Stimulated activated naive CD8-positive, alpha-beta T cell treated with anti-CD3 and anti-CD28 coated beads, Interleukin-15, Interleukin-2, amounts not matched to agents 100 ng/mL and 50 ng/mL, for 24 hours (primary cell): ENCODE measurements around the gene OR5B12.

ENCODE experiments used
- H3K27ac Mint-ChIP-seq: one replicate; pipeline ENCODE4 v1.8.0; 2021; ENCODE audit warnings: mild to moderate bottlenecking, mixed read lengths
- H3K27me3 Mint-ChIP-seq: one replicate; pipeline ENCODE4 v1.8.0; 2021; ENCODE audit warnings: mixed read lengths
- H3K36me3 Mint-ChIP-seq: one replicate; pipeline ENCODE4 v1.8.0; 2021; ENCODE audit warnings: low read depth, mixed read lengths
- H3K4me1 Mint-ChIP-seq: one replicate; pipeline ENCODE4 v1.8.0; 2021; ENCODE audit warnings: low read depth, mixed read lengths
- H3K4me3 Mint-ChIP-seq: one replicate; pipeline ENCODE4 v1.8.0; 2021; ENCODE audit warnings: mild to moderate bottlenecking, mixed read lengths
- H3K9me3 Mint-ChIP-seq: one replicate; pipeline ENCODE4 v1.8.0; 2021; ENCODE audit warnings: mixed read lengths

OR5B12 gene

DNA sequence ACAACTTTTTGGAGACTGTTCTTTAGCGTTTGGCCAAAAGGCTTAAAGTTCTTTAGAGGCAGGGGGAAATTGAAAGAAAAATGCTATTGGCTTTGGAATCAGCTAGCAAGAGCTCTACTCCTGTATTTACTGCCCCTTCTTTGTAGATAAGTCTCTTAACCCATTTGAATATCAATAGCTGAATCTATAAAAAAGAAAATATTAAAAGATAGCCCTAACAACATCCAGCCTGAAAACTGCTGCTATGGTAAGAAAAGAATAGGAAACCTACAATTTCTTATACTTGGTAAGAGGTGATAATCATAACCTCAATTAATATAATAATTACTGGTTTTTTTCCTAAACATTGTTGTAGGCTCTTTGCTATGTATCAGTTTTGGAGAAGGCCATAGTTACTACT, at the start of gene OR5B12:
OR5B12 (minus strand) TSS at position 101 of the 400 bp plus-strand sequence. CDS start 2,085 bp downstream, outside the sequence.
- Mint-ChIP-seq H3K9me3 (peaks cover 16% of the 10 kb centered on the region), H3K36me3 (no peaks in the 10 kb centered on the region), H3K27me3 (peaks cover 7% of the 10 kb centered on the region), H3K4me3 (no peak within 1 kb of the TSS), H3K27ac (no peak within 1 kb of the TSS), H3K4me1 (no peaks in the 10 kb centered on the region)

DNA sequence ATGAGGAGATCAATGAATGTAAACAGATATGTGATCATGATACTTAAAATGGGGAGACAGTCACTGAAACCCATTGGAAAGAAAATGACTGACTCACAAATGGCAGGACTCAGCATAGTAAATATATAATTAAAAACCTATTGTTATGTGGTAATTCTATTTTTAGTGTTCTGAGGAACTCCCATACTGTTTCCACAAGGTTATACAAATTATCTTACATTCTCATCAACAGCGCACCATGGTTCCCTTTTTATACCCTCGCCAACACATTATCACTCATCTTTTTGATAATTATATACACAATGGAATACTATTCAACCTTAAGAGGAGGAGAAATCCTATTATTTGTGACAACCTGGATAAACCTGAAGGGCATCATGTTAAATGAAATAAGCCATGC, 48.8 kb upstream of the OR5B12 start:
- no peak overlapping the region for H3K4me3 Mint-ChIP-seq
- peaks cover 20% of the 10 kb centered on the region for H3K4me1 Mint-ChIP-seq
- peaks cover 3% of the 10 kb centered on the region for H3K36me3 Mint-ChIP-seq
- no peaks in the 10 kb centered on the region for H3K27me3 Mint-ChIP-seq
- peaks cover 4% of the 10 kb centered on the region for H3K9me3 Mint-ChIP-seq
- no peak overlapping the region for H3K27ac Mint-ChIP-seq

DNA sequence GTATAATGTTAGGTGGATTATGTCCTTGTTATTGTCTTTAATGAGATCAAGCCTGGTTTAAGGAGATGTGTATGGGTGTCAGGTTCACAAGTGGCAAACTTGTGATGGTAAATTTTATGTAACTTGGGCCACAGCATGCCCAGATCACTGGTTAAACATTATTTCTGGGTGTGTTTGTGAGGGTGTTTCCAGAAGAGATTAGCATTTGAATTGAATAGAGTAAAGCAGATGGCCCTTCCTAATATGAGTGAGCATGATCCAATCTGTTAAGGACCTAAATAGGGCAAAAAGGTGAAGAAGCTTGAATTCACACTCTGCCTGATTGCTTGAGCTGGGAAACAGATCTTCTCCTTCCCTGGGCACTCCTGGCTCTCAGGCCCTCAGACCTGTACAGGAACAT, 45.1 kb upstream of the OR5B12 start:
- Mint-ChIP-seq H3K4me1 (no peaks in the 10 kb centered on the region), H3K27ac (no peak overlapping the region), H3K9me3 (peaks cover 4% of the 10 kb centered on the region), H3K27me3 (peaks cover 3% of the 10 kb centered on the region), H3K36me3 (no peaks in the 10 kb centered on the region), H3K4me3 (no peak overlapping the region)

DNA sequence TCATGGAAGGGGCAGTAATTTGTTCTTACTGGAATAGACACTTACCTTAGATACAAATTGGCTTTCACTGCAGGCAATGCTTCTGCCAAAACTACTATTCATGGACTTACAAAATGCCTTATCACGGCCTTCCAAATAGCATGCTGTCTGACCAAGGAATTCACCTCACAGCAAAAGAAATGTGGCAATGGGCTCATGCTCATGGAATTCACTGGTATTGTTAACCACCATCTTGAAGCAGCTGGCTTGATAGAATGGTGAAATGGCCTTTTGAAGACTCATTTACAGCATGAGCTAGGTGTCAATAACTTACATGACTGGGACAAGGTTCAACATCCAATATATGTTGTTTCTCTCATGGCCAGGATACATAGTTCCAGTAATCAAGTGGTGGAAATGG, 43.9 kb upstream of the OR5B12 start:
- H3K4me3 Mint-ChIP-seq: no peak overlapping the region
- H3K4me1 Mint-ChIP-seq: no peaks in the 10 kb centered on the region
- peaks cover 4% of the 10 kb centered on the region for H3K9me3 Mint-ChIP-seq
- H3K27ac Mint-ChIP-seq: no peak overlapping the region
- H3K27me3 Mint-ChIP-seq: peaks cover 3% of the 10 kb centered on the region
- H3K36me3 Mint-ChIP-seq: no peaks in the 10 kb centered on the region

DNA sequence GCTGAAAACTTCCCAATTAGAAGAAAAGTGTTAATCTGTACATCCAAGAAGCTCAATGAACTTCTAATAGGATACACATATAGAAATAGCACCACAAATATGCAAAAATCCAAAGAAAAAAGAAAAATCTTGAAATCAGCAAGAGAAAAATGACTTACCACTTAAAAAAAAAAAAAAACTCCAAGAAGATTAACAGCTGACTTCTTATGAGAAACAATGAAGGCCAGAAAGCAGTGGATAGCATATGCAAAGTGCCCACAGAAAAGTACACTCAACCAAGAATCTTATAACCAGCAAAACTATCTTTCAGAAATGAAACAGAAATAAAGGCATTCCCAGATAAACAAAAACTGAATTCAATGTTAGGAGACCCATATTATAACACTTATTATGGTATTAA, 29.9 kb upstream of the OR5B12 start:
- H3K36me3 Mint-ChIP-seq: no peaks in the 10 kb centered on the region
- H3K27ac Mint-ChIP-seq: no peak overlapping the region
- no peak overlapping the region for H3K4me3 Mint-ChIP-seq
- H3K4me1 Mint-ChIP-seq: no peaks in the 10 kb centered on the region
- peaks cover 11% of the 10 kb centered on the region for H3K27me3 Mint-ChIP-seq
- H3K9me3 Mint-ChIP-seq: peaks cover 40% of the 10 kb centered on the region

DNA sequence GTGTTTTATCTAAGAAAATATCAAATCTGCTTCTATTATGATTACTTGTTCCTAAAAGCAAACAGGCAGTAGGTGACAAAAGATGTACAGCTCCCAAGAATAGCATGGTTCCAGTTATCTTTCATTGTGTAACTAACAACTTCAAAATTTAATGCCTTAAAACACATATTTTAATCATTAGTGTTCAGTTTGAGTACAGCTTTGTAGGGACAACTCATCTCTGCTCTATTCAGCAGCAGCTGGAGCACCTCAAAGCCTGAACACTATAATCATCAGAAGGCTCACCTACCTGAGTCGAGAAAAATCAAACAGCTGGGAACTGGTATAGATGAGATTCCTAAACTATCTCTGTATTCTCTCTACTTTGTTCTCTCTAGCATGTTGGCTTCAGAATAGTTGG, 24.3 kb upstream of the OR5B12 start:
- Mint-ChIP-seq H3K4me3 (no peak overlapping the region), H3K27ac (no peak overlapping the region), H3K27me3 (peaks cover 5% of the 10 kb centered on the region), H3K4me1 (no peaks in the 10 kb centered on the region), H3K9me3 (peaks cover 10% of the 10 kb centered on the region), H3K36me3 (no peaks in the 10 kb centered on the region)

DNA sequence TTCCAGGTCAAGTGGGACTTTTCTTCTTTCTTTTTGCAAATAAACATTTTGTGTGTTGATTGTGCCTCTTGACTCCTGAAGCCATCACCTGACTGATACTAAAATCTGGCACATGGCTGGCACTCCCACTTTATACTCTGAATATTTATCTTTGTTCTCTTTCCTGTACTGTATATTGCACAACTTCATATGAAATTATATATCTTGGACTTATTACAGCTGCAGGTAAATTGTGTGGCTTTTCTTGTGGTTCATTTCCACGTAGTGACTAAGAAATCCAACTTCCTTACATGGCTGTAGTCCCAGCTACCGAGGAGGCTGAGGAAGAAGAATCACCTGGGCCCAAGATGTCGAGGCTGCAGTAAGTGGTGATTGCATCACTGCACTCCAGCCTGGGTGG, 23.7 kb upstream of the OR5B12 start:
- H3K27me3 Mint-ChIP-seq: peaks cover 5% of the 10 kb centered on the region
- no peak overlapping the region for H3K27ac Mint-ChIP-seq
- H3K4me1 Mint-ChIP-seq: no peaks in the 10 kb centered on the region
- H3K36me3 Mint-ChIP-seq: no peaks in the 10 kb centered on the region
- H3K4me3 Mint-ChIP-seq: no peak overlapping the region
- H3K9me3 Mint-ChIP-seq: peaks cover 10% of the 10 kb centered on the region

DNA sequence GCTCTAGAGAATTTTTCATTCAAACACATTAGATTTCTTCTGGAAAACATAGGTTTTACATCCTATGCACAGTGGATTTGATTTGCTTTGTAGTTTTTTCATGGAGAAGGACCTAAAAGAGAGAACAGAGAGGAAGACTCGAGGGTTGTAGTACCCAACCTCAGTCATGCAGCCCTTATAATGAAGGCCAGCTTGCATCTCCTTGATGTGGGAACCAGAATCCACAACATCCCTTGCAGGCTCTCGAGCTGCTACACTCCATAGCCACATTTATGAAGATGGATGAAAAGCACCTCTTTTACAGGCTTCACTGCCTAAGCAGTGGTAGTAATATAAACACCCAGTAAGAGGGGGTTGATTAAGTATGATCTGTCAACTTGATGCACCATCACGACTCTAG, 9.5 kb upstream of the OR5B12 start:
- Mint-ChIP-seq H3K4me1 (peaks cover 5% of the 10 kb centered on the region), H3K27me3 (peaks cover 13% of the 10 kb centered on the region), H3K9me3 (peaks cover 14% of the 10 kb centered on the region), H3K4me3 (no peak overlapping the region), H3K27ac (no peak overlapping the region), H3K36me3 (no peaks in the 10 kb centered on the region)

DNA sequence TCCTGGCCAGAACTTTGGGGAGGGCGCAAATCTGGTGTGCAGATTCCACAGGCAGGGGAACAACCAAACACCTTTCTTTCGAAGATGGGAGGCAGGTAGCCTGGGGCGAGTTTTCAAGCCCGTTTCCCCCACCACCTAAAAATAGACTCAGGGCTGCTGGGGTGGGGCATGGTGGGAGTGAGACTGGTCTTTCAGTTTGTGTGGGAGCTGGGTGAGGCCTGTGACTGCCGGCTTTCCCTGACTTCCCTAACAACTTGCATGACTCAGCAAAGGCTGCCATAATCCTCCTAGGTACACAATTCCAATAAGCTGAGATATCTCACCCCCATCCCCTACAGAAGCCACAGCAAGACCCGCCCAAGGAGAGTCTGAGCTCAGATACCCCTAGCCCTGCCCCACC, 4.3 kb upstream of the OR5B12 start:
- Mint-ChIP-seq H3K36me3 (no peaks in the 10 kb centered on the region), H3K4me3 (no peak overlapping the region), H3K27me3 (peaks cover 13% of the 10 kb centered on the region), H3K27ac (no peak overlapping the region), H3K9me3 (peaks cover 14% of the 10 kb centered on the region), H3K4me1 (no peaks in the 10 kb centered on the region)

DNA sequence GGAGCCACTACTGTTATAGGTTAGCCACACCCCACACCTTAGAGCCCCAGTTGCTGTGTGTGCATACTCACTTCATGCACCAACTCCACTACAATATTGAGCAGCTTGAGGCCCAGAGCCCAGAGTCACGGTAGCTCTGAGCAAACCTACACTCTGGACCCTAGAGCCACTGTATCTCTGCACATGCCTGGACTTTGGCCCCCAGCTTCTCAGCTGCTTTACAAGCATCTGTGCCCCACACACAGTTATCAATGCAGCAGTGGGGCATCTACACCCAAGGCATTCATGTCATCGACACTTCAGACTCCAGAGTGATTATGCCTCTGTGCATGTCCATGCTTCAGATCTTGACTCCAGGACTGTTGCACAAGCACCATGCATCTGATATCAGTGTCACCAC, 2.3 kb upstream of the OR5B12 start:
- no peaks in the 10 kb centered on the region for H3K36me3 Mint-ChIP-seq
- peaks cover 10% of the 10 kb centered on the region for H3K27me3 Mint-ChIP-seq
- peaks cover 11% of the 10 kb centered on the region for H3K9me3 Mint-ChIP-seq
- H3K4me3 Mint-ChIP-seq: no peak overlapping the region
- H3K4me1 Mint-ChIP-seq: no peaks in the 10 kb centered on the region
- H3K27ac Mint-ChIP-seq: no peak overlapping the region

DNA sequence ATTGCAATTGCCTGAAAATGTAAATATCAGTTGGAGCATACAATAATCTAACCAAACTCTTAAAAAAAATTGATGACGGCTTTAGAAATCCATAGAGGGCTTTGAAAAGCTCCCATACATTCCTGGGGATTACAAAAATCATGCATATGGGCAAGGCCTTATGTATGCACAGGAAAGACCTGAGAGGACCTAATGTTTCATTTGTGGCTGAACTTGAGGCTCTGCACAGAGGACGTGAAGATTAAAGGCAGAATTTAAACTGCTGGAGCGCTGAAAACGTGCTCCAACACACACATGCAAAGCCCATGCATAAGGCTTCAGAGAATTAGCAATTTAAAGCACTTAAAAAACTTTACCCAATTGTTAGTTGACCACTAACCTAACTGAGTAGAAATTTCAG, 3.5 kb downstream of the OR5B12 start:
- H3K36me3 Mint-ChIP-seq: no peaks in the 10 kb centered on the region

DNA sequence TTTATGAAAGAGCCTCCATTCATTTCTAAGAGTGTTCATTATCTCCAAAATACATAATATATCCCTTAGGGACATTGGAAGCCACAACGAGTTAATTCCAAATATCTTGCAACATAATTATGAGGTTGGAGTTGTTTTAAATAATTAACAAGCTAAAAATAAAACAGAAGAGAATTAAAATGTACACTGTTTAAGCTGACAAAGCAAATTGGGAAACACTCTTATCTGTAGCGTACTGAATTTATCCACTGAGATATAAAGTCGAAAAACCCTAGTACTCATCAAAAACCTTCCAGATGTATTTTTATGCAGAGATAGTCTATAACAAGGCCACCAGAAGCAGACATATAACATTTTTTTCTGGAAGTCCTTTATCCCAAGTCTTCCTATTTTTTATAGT, 7.8 kb downstream of the OR5B12 start:
- peaks cover 28% of the 10 kb centered on the region for H3K9me3 Mint-ChIP-seq
- no peaks in the 10 kb centered on the region for H3K36me3 Mint-ChIP-seq
- H3K27me3 Mint-ChIP-seq: peaks cover 16% of the 10 kb centered on the region
- H3K27ac Mint-ChIP-seq: no peak overlapping the region
- H3K4me3 Mint-ChIP-seq: no peak overlapping the region
- no peaks in the 10 kb centered on the region for H3K4me1 Mint-ChIP-seq

More for the DNA sequence above, 3.5 kb downstream of the OR5B12 start:
- Mint-ChIP-seq H3K4me1 (no peaks in the 10 kb centered on the region), H3K9me3 (peaks cover 21% of the 10 kb centered on the region), H3K27me3 (peaks cover 4% of the 10 kb centered on the region), H3K4me3 (no peak overlapping the region), H3K27ac (no peak overlapping the region)

DNA sequence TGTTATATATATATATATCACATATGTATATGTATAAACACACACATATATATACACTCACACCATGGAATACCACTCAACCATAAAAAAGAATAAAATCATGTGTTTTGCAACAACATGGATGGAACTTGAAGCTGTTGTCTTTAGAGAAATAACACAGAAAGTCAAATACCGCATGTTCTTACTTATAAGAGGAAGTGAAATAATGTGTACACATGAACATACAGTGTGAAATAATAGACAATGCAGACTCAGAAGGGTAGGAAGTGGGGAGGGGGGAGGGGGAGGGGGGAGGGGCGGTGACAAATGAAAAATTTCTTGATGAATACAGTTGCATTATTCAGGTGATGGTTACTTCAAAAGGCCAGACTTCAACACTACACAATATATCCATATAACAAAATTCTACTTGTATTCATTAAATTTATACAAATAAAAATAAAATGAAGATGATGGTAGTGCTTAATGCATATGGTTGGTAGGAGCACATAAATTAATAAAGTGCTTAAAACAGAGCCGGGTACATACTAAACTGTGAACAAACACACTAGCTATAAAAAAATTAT, 8.3 kb downstream of the OR5B12 start:
- H3K27me3 Mint-ChIP-seq: peaks cover 20% of the 10 kb centered on the region
- H3K4me1 Mint-ChIP-seq: no peaks in the 10 kb centered on the region
- no peak overlapping the region for H3K27ac Mint-ChIP-seq
- H3K9me3 Mint-ChIP-seq: peaks cover 32% of the 10 kb centered on the region
- no peak overlapping the region for H3K4me3 Mint-ChIP-seq
- peaks cover 3% of the 10 kb centered on the region for H3K36me3 Mint-ChIP-seq

DNA sequence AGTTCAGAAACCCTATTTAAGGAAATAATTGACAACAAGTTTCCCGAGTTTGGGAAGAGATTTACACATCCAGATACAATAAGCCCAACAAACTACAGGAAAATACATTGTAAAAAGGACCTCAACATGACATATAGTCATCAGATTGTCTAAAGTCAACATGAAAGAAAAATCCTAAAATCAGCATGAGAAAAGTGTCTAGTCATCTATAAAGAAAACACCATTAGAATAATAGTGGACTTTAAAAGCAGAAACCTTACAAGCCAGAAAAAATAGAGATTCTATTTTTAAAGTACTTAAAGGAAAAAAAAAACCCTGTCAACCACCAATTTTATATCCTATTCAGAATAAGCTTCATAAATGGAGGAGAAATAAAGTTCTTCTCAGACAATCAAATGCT, 12.8 kb downstream of the OR5B12 start:
- Mint-ChIP-seq H3K9me3 (peaks cover 19% of the 10 kb centered on the region), H3K36me3 (peaks cover 4% of the 10 kb centered on the region), H3K27ac (no peak overlapping the region), H3K4me1 (no peaks in the 10 kb centered on the region), H3K4me3 (no peak overlapping the region), H3K27me3 (peaks cover 32% of the 10 kb centered on the region)

DNA sequence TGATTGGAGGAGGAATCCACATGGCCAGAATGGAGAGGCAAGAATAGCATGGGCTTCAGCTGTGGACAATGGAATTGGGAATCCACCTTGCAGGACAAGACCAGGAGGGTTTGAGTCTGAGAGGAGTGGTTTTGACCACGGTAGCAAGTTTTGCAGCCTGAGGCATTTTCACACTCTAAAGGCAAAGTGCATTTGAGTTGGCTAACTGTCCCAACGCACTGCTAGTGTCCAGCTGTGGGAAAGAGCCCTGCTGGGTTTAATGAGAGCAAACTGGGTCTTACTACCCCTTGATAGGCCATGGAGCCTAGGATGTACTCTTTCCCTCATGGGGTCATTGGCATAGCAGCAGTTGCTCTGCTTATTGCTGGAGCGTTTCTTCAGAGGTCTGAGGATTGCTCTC, 14.0 kb downstream of the OR5B12 start, which contains the start of gene OR5B2:
OR5B2 (minus strand) TSS at position 101 of the 400 bp plus-strand sequence. CDS start 4,860 bp downstream, outside the sequence.
- Mint-ChIP-seq H3K9me3 (peaks cover 19% of the 10 kb centered on the region), H3K36me3 (peaks cover 4% of the 10 kb centered on the region), H3K27ac (no peak within 1 kb of the TSS), H3K27me3 (peaks cover 32% of the 10 kb centered on the region), H3K4me3 (no peak within 1 kb of the TSS), H3K4me1 (no peaks in the 10 kb centered on the region)

DNA sequence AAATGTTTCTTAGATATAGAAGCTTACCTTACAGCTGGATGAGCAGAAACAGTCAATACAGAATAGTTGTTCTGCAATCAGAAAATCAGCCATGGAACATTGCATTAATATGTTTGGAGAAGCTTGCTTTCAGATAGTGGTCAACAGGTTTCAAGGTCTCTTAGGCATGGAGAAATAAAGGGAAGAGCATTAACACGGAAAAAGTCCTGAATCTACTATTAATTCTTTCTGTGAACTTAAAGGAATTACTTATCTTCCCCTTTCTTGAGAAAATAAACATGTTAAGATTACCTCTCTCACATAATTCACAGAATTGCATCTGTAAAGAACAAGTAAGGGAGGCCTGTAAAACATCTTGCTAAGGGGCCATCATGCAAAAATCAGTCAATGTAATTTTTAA, 35.3 kb downstream of the OR5B12 start, which contains the start of gene OR5B3:
OR5B3 (minus strand) TSS at position 101 of the 400 bp plus-strand sequence. CDS start 3,465 bp downstream, outside the sequence.
- Mint-ChIP-seq H3K27ac (no peak within 1 kb of the TSS), H3K9me3 (peaks cover 35% of the 10 kb centered on the region), H3K4me1 (no peaks in the 10 kb centered on the region), H3K4me3 (no peak within 1 kb of the TSS), H3K27me3 (peaks cover 5% of the 10 kb centered on the region), H3K36me3 (peaks cover 2% of the 10 kb centered on the region)
